ENCODE data around the gene AKT1.

DNA sequence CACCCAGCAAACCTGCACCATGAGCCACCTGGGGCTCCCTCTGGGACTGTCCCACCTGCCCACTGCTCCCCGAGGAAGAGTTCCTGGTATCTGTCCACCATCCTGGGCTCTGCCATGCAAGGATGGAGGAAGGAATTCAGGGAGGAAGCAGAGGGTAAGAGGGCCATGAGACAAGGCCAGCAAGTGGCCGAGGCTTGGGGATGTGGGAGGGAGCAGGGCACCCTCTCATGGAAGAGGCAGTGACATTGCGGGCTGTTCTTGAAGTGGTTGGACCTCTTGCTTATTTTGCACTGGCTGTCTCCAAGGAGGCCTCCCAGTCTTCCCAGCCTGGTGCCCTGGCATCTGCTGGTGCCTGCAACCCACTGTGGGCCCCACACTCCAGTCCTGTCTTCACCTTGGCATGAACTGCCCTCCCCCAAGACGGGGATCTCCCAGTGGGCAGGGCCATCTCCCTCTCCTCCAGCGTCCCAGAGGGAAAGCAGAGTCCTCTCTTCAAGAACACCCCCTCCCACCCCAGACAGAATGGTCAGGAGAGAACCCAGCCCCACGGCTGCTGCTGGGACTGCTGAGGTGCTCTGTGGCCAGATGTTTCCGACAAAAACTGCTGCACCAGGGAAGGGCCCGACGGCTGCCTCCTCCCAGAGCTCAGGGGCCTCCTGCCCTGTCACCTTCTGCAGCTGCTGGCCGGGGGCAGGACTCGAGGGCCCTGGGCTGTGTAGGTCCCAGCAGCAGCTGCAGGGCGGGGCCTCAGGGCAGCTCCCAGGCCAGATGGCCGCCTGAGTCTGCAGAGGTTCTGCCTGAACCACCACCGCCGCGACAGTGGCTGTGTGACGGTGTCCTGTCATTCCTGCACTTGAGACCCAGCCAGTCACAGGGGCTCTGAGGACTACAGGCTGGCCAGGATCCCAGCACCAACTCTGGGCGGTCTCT is 1.8 kb upstream of the AKT1 start:
- no peak for TF ChIP-seq POLR2AphosphoS5 (IDR thresholded peaks at IDR 0.05; ENCODE audit: low read depth)
- TF ChIP-seq EZH2 (IDR thresholded peaks at IDR 0.05; ENCODE audit: low read depth, unreplicated experiment) = no peak
- TF ChIP-seq, protein P1, sequence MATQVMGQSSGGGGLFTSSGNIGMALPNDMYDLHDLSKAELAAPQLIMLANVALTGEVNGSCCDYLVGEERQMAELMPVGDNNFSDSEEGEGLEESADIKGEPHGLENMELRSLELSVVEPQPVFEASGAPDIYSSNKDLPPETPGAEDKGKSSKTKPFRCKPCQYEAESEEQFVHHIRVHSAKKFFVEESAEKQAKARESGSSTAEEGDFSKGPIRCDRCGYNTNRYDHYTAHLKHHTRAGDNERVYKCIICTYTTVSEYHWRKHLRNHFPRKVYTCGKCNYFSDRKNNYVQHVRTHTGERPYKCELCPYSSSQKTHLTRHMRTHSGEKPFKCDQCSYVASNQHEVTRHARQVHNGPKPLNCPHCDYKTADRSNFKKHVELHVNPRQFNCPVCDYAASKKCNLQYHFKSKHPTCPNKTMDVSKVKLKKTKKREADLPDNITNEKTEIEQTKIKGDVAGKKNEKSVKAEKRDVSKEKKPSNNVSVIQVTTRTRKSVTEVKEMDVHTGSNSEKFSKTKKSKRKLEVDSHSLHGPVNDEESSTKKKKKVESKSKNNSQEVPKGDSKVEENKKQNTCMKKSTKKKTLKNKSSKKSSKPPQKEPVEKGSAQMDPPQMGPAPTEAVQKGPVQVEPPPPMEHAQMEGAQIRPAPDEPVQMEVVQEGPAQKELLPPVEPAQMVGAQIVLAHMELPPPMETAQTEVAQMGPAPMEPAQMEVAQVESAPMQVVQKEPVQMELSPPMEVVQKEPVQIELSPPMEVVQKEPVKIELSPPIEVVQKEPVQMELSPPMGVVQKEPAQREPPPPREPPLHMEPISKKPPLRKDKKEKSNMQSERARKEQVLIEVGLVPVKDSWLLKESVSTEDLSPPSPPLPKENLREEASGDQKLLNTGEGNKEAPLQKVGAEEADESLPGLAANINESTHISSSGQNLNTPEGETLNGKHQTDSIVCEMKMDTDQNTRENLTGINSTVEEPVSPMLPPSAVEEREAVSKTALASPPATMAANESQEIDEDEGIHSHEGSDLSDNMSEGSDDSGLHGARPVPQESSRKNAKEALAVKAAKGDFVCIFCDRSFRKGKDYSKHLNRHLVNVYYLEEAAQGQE (IDR thresholded peaks at IDR 0.05; ENCODE audit: unreplicated experiment) = no peak
- TF ChIP-seq, protein P2, sequence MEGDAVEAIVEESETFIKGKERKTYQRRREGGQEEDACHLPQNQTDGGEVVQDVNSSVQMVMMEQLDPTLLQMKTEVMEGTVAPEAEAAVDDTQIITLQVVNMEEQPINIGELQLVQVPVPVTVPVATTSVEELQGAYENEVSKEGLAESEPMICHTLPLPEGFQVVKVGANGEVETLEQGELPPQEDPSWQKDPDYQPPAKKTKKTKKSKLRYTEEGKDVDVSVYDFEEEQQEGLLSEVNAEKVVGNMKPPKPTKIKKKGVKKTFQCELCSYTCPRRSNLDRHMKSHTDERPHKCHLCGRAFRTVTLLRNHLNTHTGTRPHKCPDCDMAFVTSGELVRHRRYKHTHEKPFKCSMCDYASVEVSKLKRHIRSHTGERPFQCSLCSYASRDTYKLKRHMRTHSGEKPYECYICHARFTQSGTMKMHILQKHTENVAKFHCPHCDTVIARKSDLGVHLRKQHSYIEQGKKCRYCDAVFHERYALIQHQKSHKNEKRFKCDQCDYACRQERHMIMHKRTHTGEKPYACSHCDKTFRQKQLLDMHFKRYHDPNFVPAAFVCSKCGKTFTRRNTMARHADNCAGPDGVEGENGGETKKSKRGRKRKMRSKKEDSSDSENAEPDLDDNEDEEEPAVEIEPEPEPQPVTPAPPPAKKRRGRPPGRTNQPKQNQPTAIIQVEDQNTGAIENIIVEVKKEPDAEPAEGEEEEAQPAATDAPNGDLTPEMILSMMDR (conservative IDR thresholded peaks at IDR 0.05; ENCODE audit: low read depth in 2 of 2) = no peak
- TF ChIP-seq EZH2phosphoT487 (IDR thresholded peaks at IDR 0.05; ENCODE audit: unreplicated experiment) = no peak
- TF ChIP-seq ZNF114 (CRISPR knock-in tag; IDR thresholded peaks at IDR 0.05) = no peak
- TF ChIP-seq, protein P3, sequence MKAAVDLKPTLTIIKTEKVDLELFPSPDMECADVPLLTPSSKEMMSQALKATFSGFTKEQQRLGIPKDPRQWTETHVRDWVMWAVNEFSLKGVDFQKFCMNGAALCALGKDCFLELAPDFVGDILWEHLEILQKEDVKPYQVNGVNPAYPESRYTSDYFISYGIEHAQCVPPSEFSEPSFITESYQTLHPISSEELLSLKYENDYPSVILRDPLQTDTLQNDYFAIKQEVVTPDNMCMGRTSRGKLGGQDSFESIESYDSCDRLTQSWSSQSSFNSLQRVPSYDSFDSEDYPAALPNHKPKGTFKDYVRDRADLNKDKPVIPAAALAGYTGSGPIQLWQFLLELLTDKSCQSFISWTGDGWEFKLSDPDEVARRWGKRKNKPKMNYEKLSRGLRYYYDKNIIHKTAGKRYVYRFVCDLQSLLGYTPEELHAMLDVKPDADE (IDR thresholded peaks at IDR 0.05) = no peak
- no peak for TF ChIP-seq CREB1 (CRISPR knock-in tag; IDR thresholded peaks at IDR 0.05; ENCODE audit: low read depth)

All from GM23338 (cell line).